ELF-1 (cell line): Measurements from ENCODE around the gene VPS37C.
"Not testable (repeated sequence)": the region's sequence is repeated elsewhere in the genome, so short reads cannot be mapped to it uniquely, and the experiment has no call there.

Experiments
- DNase-seq: peaks from one replicate; pipeline ENCODE4 v3.0.0-alpha.2; 2016; ENCODE audit warnings: low read depth, low spot score

The VPS37C gene

GRCh38 chr11:61174949-61175348, 13.7 kb upstream of the VPS37C start:
- no peak for DNase-seq

- no peak for DNase-seq
Observed at GRCh38 chr11:61174273-61174672, 13.0 kb upstream of the VPS37C start.

GRCh38 chr11:61173456-61173855, 12.2 kb upstream of the VPS37C start:
- no peak for DNase-seq

DNA sequence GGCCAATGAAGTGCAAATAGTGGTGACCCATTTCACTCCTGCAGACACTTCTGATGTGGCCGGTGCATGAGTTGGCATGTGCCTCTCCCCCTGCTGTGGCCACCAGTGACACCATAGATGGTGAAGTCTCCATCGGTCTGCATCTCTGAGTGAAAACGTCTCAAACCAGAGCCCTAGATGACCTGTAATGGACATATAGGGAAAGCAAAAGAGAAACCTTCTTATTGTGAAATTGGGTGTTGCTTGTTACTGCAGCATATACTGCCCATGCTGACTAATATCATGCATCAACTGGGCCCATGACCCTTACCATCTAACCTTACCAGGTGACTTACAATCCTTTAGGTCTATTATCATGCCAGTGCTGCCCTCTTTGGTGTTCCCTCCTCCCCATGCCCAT, 11.7 kb upstream of the VPS37C start:
- no peak for DNase-seq

DNA sequence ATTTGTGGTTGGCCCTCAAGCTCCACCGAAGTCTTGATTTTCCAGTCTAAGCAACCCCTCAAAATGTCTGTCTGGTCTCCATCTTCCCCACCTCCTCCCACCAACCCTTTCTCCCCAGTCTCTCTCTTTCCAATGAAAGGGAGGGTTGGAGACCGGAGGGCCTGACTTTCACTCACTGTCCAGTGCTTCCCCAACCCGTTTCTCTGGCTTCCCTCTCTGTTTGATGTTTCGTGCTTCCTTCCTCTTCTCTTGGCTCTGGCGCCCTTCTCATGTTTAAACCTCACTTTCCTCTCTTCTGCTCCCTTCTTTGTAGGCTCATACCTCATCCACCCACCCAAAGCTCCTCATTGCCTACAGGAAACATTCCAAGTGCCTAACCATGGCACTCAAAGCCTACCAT, 11.1 kb upstream of the VPS37C start:
- no peak for DNase-seq

DNA sequence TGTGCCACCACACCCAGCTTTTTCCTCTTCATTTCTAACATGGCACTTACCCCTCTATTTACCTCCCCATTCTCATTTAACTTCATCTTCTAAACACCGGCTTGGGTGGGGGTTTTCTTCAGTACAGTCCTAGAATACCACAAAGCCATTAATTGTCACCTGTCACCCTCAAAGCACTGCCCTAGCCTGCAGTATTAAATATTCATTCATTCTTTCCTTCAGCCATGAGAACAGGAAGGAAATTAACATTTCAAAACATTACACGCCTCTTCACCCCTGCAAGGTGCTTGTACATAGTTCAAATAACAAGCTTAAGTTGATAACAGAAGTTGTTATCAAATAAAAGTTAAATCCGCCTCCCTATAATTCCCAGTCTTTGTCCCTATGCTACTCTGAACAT, 10.7 kb upstream of the VPS37C start:
- DNase-seq, result no peak

DNA sequence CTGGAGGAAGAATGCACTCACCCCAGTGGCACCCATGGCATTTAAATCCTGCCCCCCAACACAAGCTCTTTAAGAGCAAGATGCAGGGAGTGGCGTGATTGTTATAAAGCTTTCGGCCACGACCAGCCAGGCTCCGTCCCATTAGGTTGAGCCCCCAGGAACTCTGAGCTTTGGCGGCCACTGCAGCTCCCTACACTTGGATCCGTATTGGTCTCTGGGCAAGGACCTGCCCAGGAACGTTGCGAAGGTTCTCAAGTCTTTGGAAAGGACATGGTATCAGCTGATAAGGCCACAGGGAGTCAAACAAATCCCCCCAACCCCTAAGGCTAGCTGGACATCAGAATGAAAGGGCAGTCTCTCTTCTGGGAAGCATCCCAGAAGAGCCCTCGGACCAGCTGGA, 9.3 kb upstream of the VPS37C start:
- no peak for DNase-seq

DNA sequence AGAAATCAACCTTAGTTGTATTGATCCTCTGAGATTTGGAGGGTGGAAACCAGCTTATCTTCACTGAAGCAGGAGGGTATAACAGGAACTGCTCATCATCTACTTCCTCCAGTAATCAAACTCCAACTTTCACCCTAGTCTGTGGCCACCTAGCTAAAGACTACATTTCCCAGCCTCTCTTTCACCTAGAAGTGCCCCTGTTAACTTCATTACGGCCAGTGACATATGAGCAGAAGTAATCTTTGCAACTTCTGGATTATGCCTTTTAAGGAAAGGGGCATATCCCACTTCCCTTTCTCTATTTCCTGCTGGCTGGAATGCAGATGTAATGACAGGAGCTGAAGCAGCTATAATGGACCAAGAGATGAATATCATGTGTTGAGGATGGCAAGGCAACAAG, 7.6 kb upstream of the VPS37C start:
- no peak for DNase-seq

- no peak for DNase-seq
Observed at GRCh38 chr11:61168042-61168688, 6.9 kb upstream of the VPS37C start.

GRCh38 chr11:61166331-61166730, 5.1 kb upstream of the VPS37C start:
- not testable (repeated sequence) for DNase-seq

DNA sequence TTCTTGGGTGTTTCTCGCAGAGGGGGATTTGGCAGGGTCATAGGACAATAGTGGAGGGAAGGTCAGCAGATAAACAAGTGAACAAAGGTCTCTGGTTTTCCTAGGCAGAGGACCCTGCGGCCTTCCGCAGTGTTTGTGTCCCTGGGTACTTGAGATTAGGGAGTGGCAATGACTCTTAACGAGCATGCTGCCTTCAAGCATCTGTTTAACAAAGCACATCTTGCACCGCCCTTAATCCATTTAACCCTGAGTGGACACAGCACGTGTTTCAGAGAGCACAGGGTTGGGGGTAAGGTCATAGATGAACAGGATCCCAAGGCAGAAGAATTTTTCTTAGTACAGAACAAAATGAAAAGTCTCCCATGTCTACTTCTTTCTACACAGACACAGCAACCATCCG, 4.6 kb upstream of the VPS37C start:
- not testable (repeated sequence) for DNase-seq

- DNase-seq, result no peak
Observed at GRCh38 chr11:61164606-61165424, 3.6 kb upstream of the VPS37C start.

DNA sequence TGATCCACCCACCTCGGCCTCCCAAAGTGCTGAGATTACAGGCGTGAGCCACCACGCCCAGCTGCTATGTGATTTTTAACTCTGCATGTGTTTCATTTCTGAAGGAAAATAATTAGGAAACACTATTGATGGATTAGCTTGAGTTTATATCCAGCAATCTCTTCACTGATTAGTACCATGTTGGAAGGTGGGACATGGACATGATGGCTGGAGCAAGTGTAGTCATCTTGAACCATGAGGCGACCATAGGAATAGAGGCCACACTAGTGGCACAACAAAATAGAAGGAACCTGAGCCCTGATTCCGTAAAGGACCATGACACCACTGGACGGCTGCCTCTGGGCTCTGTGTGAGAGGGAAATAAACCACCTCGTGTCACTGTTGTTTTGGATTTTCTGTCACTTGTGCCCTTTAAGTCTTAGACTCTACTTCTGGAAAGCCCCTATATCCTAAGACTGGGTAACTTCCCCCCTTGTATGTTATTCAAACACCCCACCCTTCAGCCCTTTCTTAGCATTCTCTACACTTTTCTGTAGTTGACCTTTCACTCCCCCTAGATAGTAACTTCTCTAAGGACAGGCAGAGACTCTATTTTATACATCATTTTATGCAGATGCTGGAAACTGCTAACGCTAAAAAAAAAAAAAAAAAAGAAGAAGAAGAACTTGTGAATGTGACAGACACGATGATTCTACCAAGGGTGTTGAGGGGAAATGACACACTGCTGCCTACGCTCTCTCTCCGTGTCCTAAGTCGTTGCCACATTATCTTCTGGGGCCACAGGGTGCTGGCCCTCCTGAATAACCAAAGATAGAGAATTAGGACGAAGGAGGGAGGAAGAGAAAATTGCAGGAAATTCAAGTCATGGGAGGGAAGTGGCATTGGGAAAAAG, 2.7 kb upstream of the VPS37C start:
- no peak for DNase-seq

DNA sequence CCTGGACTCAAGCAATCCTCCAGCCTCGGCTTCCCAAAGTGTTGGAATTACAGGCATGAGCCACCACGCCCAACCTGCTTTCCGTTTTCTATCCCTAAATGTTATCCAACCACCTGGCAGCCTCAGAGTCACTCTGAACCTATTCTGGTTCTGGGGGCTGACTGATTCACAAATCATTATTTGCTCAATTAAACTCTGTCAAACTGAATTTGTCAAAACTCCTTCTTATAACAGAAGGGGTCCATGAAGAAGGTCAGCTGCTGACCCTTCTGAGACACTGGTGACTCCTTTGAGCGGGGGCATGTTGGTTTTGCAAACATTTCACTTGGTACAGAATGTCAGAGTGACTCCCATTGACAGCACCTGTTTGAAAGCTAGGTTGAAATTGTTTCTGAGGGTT, 1.8 kb upstream of the VPS37C start:
- no peak for DNase-seq

- DNase-seq, result no peak
Observed at GRCh38 chr11:61162092-61162941, 1.1 kb upstream of the VPS37C start.

DNA sequence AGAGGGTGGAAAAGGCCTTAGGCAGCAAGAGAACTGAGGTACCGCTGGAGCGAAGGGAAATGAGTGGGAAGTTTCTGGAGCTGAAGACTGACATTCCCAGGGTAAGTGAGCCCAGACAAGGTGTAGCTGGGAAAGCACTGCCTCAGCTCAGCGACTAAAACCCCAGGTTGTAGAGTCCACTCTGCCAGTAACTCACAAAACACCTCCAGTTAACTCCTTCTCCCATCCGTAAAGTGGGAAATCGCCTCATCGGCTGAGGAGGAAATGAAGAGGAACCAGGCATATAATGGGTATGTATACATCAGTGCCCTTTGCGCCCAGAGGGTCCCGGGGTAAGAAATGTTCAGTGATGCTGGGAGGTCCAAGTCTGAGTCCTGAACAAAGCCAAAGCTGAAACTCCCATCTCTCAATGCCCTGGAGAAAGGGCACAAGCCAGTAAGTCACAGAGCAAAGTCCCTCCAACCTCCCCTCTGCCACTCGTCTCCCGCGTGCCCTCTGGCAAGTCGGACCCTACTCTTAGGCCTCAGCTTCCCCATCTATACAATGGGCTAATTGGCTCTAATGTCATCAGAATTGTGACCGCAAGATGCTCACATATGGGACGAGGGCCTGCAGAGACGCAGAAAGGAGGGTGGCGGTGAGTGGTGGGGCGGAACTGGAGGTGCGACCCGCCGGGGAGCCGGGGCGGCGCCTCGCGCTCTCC, 588 bp downstream of the VPS37C start:
- peak; percentile 45 for DNase-seq

- DNase-seq, result no peak
Observed at GRCh38 chr11:61158691-61159381, 2.4 kb downstream of the VPS37C start.

DNA sequence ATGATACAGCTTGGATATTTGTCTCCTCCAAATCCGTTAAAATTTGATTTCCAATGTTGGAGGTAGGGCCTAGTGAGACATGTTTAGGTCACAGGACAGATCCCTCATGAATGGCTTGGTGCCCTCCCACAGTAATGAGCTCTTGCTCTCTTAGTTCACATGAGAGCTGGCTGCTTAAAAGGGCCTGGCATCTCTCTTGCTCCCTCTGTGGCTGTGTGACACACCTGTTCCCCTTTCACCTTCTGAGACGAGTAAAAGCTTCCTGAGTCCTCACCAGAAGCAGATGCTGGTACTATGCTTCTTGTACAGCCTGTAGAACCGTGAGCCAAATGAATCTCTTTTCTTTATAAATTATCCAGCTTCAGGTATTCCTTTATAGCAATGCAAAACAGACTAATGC, 3.5 kb downstream of the VPS37C start:
- no peak for DNase-seq

- DNase-seq, result no peak
Observed at GRCh38 chr11:61155741-61156140, 5.5 kb downstream of the VPS37C start.

- no peak for DNase-seq
Observed at GRCh38 chr11:61155312-61155711, 5.9 kb downstream of the VPS37C start.
